Suprapubic skin (tissue), 3 donors: ENCODE data around the gene METTL17.

Experiments
- EP300 ChIP-seq: sonication (generic); formaldehyde crosslinking; IDR thresholded peaks from one replicate; pipeline ENCODE4 v1.6.1; 2017; ENCODE audit warnings: antibody characterized with exemption
- POLR2A ChIP-seq, 2 donors: fragments of 450-650 bp; IDR thresholded peaks; one replicate each; pipeline ENCODE4 v1.6.1; 2017; ENCODE audit warnings: antibody characterized with exemption in 2 of 2, mild to moderate bottlenecking in 2 of 2, moderate library complexity in 2 of 2
- TF ChIP-seq, protein P1 (sequence below), 2 donors: fragments of 200-600 bp in 1 of 2; fragments of 450-650 bp in 1 of 2; sonication (generic) in 1 of 2; IDR thresholded peaks; one replicate each; pipeline ENCODE4 v1.5.1; 2016 to 2019; ENCODE audit warnings: antibody characterized with exemption in 2 of 2, mild to moderate bottlenecking in 1 of 2, moderate library complexity in 1 of 2

DNA sequence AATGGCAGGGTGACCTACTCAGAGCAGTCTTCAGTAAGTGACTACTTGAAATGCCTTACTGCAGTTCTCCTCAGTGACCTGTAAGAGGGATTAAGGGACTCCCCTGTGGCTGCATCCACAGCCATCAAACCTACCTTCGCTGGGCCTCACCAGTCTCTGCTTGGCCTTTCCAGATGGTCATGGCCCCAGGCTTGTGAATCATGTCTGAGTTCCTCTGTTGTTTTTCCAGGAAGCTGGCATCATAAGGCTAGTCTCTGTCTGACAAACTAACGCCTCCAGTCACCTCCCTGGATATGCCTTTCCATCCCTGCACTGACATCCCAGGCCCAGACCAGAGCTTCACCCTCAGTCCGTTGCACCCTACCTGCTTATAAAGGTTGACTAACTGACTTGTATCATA, 20.4 kb upstream of the METTL17 start:
- TF ChIP-seq, protein P1, sequence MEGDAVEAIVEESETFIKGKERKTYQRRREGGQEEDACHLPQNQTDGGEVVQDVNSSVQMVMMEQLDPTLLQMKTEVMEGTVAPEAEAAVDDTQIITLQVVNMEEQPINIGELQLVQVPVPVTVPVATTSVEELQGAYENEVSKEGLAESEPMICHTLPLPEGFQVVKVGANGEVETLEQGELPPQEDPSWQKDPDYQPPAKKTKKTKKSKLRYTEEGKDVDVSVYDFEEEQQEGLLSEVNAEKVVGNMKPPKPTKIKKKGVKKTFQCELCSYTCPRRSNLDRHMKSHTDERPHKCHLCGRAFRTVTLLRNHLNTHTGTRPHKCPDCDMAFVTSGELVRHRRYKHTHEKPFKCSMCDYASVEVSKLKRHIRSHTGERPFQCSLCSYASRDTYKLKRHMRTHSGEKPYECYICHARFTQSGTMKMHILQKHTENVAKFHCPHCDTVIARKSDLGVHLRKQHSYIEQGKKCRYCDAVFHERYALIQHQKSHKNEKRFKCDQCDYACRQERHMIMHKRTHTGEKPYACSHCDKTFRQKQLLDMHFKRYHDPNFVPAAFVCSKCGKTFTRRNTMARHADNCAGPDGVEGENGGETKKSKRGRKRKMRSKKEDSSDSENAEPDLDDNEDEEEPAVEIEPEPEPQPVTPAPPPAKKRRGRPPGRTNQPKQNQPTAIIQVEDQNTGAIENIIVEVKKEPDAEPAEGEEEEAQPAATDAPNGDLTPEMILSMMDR (IDR thresholded peaks at IDR 0.05) = no peak
- TF ChIP-seq POLR2A (IDR thresholded peaks at IDR 0.05) = no peak
- TF ChIP-seq EP300 = no peak
